ENCODE data around the gene OPCML.

- TF ChIP-seq CTCF (conservative IDR thresholded peaks at IDR 0.05; ENCODE audit: low read depth, low read length) (no peak), EZH2 (IDR thresholded peaks at IDR 0.05; ENCODE audit: borderline replicate concordance, low read depth, low read length, poor library complexity, severe bottlenecking) (no peak)
These were observed 292.7 kb downstream of the OPCML start for GRCh38 chr11:133239575-133239974.

All from A673 (cell line).